ENCODE data around the gene NDUFB1. TPM values are rescaled to one million over a fixed set of nuclear protein-coding genes. Genes with fewer than 3 reads are reported as not detected.

NDUFB1 gene
- total RNA-seq, 1 donor from 2014 or later, result 867 TPM

GRCh38 chr14:92122761-92123160, 1.3 kb upstream of the NDUFB1 start:
- Histone ChIP-seq H3K9me3 (no peaks in the 10 kb centered on the region), H3K4me3 (peak overlapping the region; percentile 77 to 90), H3K27me3 (no peaks in the 10 kb centered on the region), H3K27ac (peak overlapping the region; percentile 89 to 94), H3K4me1 (peaks cover 0 to 12% of the 10 kb centered on the region in 2 donors), H3K36me3 (peaks cover 0 to 18% of the 10 kb centered on the region in 2 donors)
- intact Hi-C loops (cut with DNase I), result loop anchor here (5.0 to 10.0 kb wide), 2 partner anchors 482 to 610 kb away; partner anchors contain the start of gene PPP4R3A
- TF ChIP-seq CTCF (IDR thresholded peaks at IDR 0.05), result no peak
- DNase-seq (ENCODE audit: low spot score in 2 of 2), result no peak

- no peaks in the 10 kb centered on the region for H3K27me3 ChIP-seq
- peaks cover 0 to 12% of the 10 kb centered on the region in 2 donors for H3K4me1 ChIP-seq
- peak overlapping the region; percentile 77 to 90 for H3K4me3 ChIP-seq
- peak overlapping the region; percentile 89 to 94 for H3K27ac ChIP-seq
- no peak for TF ChIP-seq CTCF (IDR thresholded peaks at IDR 0.05)
- no peak for DNase-seq (ENCODE audit: low spot score in 2 of 2)
- no peaks in the 10 kb centered on the region for H3K9me3 ChIP-seq
- H3K36me3 ChIP-seq, result peaks cover 0 to 20% of the 10 kb centered on the region in 2 donors
- intact Hi-C loops (cut with DNase I), result loop anchor here (5.0 to 10.0 kb wide), 2 partner anchors 482 to 610 kb away; partner anchors contain the start of gene PPP4R3A
These were observed 808 bp upstream of the NDUFB1 start for GRCh38 chr14:92122351-92122677.

- Histone ChIP-seq H3K27ac (peak overlapping the region; percentile 89 to 94), H3K36me3 (peaks cover 0 to 20% of the 10 kb centered on the region in 2 donors), H3K4me3 (peak overlapping the region; percentile 77 to 90), H3K27me3 (no peaks in the 10 kb centered on the region), H3K4me1 (peaks cover 0 to 12% of the 10 kb centered on the region in 2 donors), H3K9me3 (no peaks in the 10 kb centered on the region)
- TF ChIP-seq CTCF (IDR thresholded peaks at IDR 0.05), result no peak
- peak in 1 of 2 donors; percentile 70 for DNase-seq (ENCODE audit: low spot score in 2 of 2)
- intact Hi-C loops (cut with DNase I), result loop anchor here (1.0 to 10.0 kb wide), 4 partner anchors 15 to 673 kb away; partner anchors contain the start of genes ATXN3, GOLGA5 and PPP4R3A
These were observed 268 bp downstream of the NDUFB1 start for GRCh38 chr14:92121207-92121669.

- TF ChIP-seq CTCF (IDR thresholded peaks at IDR 0.05), result no peak
- no peaks in the 10 kb centered on the region for H3K36me3 ChIP-seq
- H3K9me3 ChIP-seq, result no peaks in the 10 kb centered on the region
- H3K4me1 ChIP-seq, result peaks cover 4 to 11% of the 10 kb centered on the region in 2 donors
- no peaks in the 10 kb centered on the region for H3K27me3 ChIP-seq
- H3K4me3 ChIP-seq, result no peak overlapping the region
- H3K27ac ChIP-seq, result no peak overlapping the region
- no peak for DNase-seq (ENCODE audit: low spot score in 2 of 2)
- intact Hi-C loops (cut with DNase I), result loop anchor here (5.0 to 10.0 kb wide), 3 partner anchors 185 to 597 kb away; partner anchors contain the start of gene PPP4R3A
These were observed 12.0 kb downstream of the NDUFB1 start for GRCh38 chr14:92109490-92109889.

GRCh38 chr14:92108345-92109254, 12.9 kb downstream of the NDUFB1 start:
- H3K36me3 ChIP-seq, result no peaks in the 10 kb centered on the region
- H3K4me1 ChIP-seq, result peaks cover 4 to 16% of the 10 kb centered on the region in 2 donors
- H3K4me3 ChIP-seq, result no peak overlapping the region
- no peaks in the 10 kb centered on the region for H3K9me3 ChIP-seq
- no peak for DNase-seq (ENCODE audit: low spot score in 2 of 2)
- intact Hi-C loops (cut with DNase I), result loop anchor here (5.0 to 10.0 kb wide), 3 partner anchors 184 to 596 kb away; partner anchors contain the start of gene PPP4R3A
- H3K27ac ChIP-seq, result no peak overlapping the region
- no peak for TF ChIP-seq CTCF (IDR thresholded peaks at IDR 0.05)
- H3K27me3 ChIP-seq, result no peaks in the 10 kb centered on the region
